Spinal cord (tissue), 10 donors: ENCODE data around the gene MTFMT. TPM values are rescaled to one million over a fixed set of nuclear protein-coding genes. Genes with fewer than 3 reads are reported as not detected.

Source experiments
- DNase-seq, 6 donors: peaks; one replicate each; pipeline versions ENCODE4 v3.0.0 to v3.0.0-alpha.2; 2013 to 2015; ENCODE audit warnings: low spot score in 6 of 6, low read depth in 4 of 6
- H3K27ac ChIP-seq: one replicate; pipeline ENCODE4 v1.5.1; 2013; ENCODE audit warnings: low read depth, low read length, control low read depth
- H3K27me3 ChIP-seq: one replicate; pipeline ENCODE4 v1.6.1; 2013; ENCODE audit warnings: low read length; ENCODE audit not compliant: control insufficient read depth, insufficient read depth
- H3K36me3 ChIP-seq: one replicate; pipeline ENCODE4 v1.6.1; 2013; ENCODE audit warnings: low read length; ENCODE audit not compliant: control insufficient read depth, insufficient read depth
- H3K4me1 ChIP-seq: one replicate; pipeline ENCODE4 v1.6.1; 2013; ENCODE audit warnings: low read length; ENCODE audit not compliant: control insufficient read depth, insufficient read depth
- H3K4me3 ChIP-seq: one replicate; pipeline ENCODE4 v1.5.1; 2013; ENCODE audit warnings: low read depth, low read length, control low read depth
- H3K9me3 ChIP-seq: one replicate; pipeline ENCODE4 v1.6.1; 2013; ENCODE audit warnings: low read length; ENCODE audit not compliant: control insufficient read depth, insufficient read depth
- WGBS: methylation state at CpG from one replicate; pipeline ENCODE4 v1.1.5; 2013; ENCODE audit warnings: missing lambda C conversion rate; ENCODE audit not compliant: insufficient coverage; 5-methylcytosine and 5-hydroxymethylcytosine counted together
- polyA plus RNA-seq, 2 donors: library from polyadenylated mRNA; unstranded; fragments of 120-200 nt; gene quantifications; one replicate each; pipeline ENCODE4 v1.2.1, GENCODE V29; 2013; ENCODE audit not compliant: insufficient read length in 2 of 2
- total RNA-seq, 2 donors: library from RNA; depleted of rRNA in 1 of 2; stranded (reverse); fragments of 120-200 nt in 1 of 2; fragments of >200 nt in 1 of 2; gene quantifications; one replicate each; pipeline versions ENCODE4 v1.2.3 to v1.2.4, GENCODE V29; 2013 to 2014
- donor health status: healthy.

Gene MTFMT
- total and polyA plus RNA-seq, 4 donors: 14.9 to 19.7 (median 16.7) TPM

GRCh38 chr15:65071381-65071811 is 42.0 kb upstream of the MTFMT start:
- Histone ChIP-seq H3K27me3 (peaks cover 24% of the 10 kb centered on the region), H3K4me3 (no peak overlapping the region), H3K9me3 (no peaks in the 10 kb centered on the region), H3K4me1 (peaks cover 50% of the 10 kb centered on the region), H3K27ac (peak overlapping the region; percentile 45), H3K36me3 (no peaks in the 10 kb centered on the region)
- WGBS: 19% methylated on average over 2 of the region's 5 CpGs
- DNase-seq: peak in 1 of 6 donors; percentile 84

- no peak overlapping the region for H3K4me3 ChIP-seq
- H3K27ac ChIP-seq: peak overlapping the region; percentile 7
- H3K36me3 ChIP-seq: peaks cover 1% of the 10 kb centered on the region
- H3K4me1 ChIP-seq: peaks cover 53% of the 10 kb centered on the region
- H3K27me3 ChIP-seq: peaks cover 33% of the 10 kb centered on the region
- WGBS: 84% methylated on average over 4 of the region's 5 CpGs
- H3K9me3 ChIP-seq: no peaks in the 10 kb centered on the region
- DNase-seq: no peak
These were observed 40.5 kb upstream of the MTFMT start for GRCh38 chr15:65069779-65070546.

DNA sequence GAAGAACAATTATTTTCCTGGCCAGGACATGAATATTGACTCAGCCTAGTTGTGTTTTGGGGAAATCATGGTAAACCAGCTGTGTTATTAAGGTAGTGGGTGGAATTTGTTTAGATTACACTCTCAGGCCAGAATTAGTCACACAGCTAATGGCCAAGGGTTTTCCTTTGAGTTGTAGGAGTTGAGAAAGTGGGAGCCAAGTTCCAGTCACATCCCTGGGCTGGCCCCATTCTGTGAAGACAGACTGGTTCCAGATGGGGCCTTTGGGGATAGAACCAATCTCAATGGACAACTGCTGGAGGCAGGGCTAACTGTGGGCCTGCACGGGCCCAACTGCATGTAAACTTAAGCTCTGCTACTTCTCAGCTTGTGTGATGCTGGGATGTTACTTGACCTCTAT is 39.7 kb upstream of the MTFMT start:
- H3K9me3 ChIP-seq: no peaks in the 10 kb centered on the region
- 80% methylated on average over 1 of the region's 1 CpG for WGBS
- peaks cover 36% of the 10 kb centered on the region for H3K27me3 ChIP-seq
- peaks cover 56% of the 10 kb centered on the region for H3K4me1 ChIP-seq
- no peak for DNase-seq
- H3K4me3 ChIP-seq: no peak overlapping the region
- H3K27ac ChIP-seq: peak overlapping the region; percentile 40
- H3K36me3 ChIP-seq: peaks cover 2% of the 10 kb centered on the region

GRCh38 chr15:65068403-65068788 is 39.0 kb upstream of the MTFMT start:
- Histone ChIP-seq H3K27ac (peak overlapping the region; percentile 52), H3K27me3 (peaks cover 38% of the 10 kb centered on the region), H3K4me1 (peaks cover 60% of the 10 kb centered on the region), H3K9me3 (no peaks in the 10 kb centered on the region), H3K4me3 (peak overlapping the region; percentile 26), H3K36me3 (peaks cover 2% of the 10 kb centered on the region)
- DNase-seq: no peak
- whole genome bisulfite sequencing: no CpG with 5 or more reads among the region's 3 CpGs

- H3K4me3 ChIP-seq: peak within 1 kb of the TSS; percentile 26
- no peaks in the 10 kb centered on the region for H3K9me3 ChIP-seq
- H3K36me3 ChIP-seq: peaks cover 2% of the 10 kb centered on the region
- H3K27ac ChIP-seq: peak within 1 kb of the TSS; percentile 58
- no peak for DNase-seq
- WGBS: 3% methylated on average over 58 of the region's 66 CpGs
- H3K4me1 ChIP-seq: peaks cover 60% of the 10 kb centered on the region
- peaks cover 38% of the 10 kb centered on the region for H3K27me3 ChIP-seq
These were observed 38.4 kb upstream of the MTFMT start, which contains the start of gene RASL12 for GRCh38 chr15:65067645-65068402. TSS of gene RASL12 (minus strand) at chr15:65067991. CDS start at chr15:65067835, 156 bp downstream.

DNA sequence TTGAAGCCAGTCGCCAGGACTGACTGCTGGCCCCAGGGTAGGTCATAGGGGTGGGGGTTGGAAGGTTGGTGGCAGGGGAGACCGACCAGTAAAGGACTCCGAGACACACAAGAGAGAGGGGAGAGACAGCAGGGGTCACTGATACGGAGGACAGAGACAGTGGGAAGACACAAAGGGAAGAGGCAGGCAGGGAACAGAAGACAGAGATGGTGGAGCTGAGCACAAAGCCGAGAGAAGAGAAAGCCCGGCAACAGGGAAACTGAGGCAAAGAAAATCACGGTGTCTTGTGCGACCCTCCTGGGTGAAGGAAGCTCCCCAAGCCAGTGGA is 37.8 kb upstream of the MTFMT start:
- Histone ChIP-seq H3K4me1 (peaks cover 57% of the 10 kb centered on the region), H3K27me3 (peaks cover 38% of the 10 kb centered on the region), H3K4me3 (peak overlapping the region; percentile 16), H3K36me3 (peaks cover 2% of the 10 kb centered on the region), H3K9me3 (no peaks in the 10 kb centered on the region), H3K27ac (peak overlapping the region; percentile 58)
- DNase-seq: no peak
- WGBS: 18% methylated on average over 8 of the region's 8 CpGs

GRCh38 chr15:65066635-65067316 is 37.3 kb upstream of the MTFMT start:
- DNase-seq: no peak
- WGBS: 28% methylated on average over 4 of the region's 9 CpGs
- H3K27ac ChIP-seq: peak overlapping the region; percentile 58
- H3K27me3 ChIP-seq: peaks cover 38% of the 10 kb centered on the region
- no peaks in the 10 kb centered on the region for H3K9me3 ChIP-seq
- H3K4me3 ChIP-seq: peak overlapping the region; percentile 16
- peaks cover 56% of the 10 kb centered on the region for H3K4me1 ChIP-seq
- peaks cover 2% of the 10 kb centered on the region for H3K36me3 ChIP-seq

GRCh38 chr15:65066001-65066634 is 36.7 kb upstream of the MTFMT start:
- Histone ChIP-seq H3K27me3 (peaks cover 38% of the 10 kb centered on the region), H3K27ac (no peak overlapping the region)
- WGBS: no CpG with 5 or more reads among the region's 3 CpGs

GRCh38 chr15:65062726-65063125 is 33.3 kb upstream of the MTFMT start:
- no peak for DNase-seq
- Histone ChIP-seq H3K4me1 (peaks cover 60% of the 10 kb centered on the region), H3K36me3 (peaks cover 2% of the 10 kb centered on the region), H3K9me3 (no peaks in the 10 kb centered on the region), H3K27ac (no peak overlapping the region), H3K27me3 (peaks cover 31% of the 10 kb centered on the region), H3K4me3 (no peak overlapping the region)
- WGBS: 86% methylated on average over 4 of the region's 5 CpGs

More at GRCh38 chr15:65066001-65066634, 36.7 kb upstream of the MTFMT start:
- H3K36me3 ChIP-seq: peaks cover 2% of the 10 kb centered on the region
- H3K9me3 ChIP-seq: no peaks in the 10 kb centered on the region
- peak overlapping the region; percentile 16 for H3K4me3 ChIP-seq
- DNase-seq: no peak
- H3K4me1 ChIP-seq: peaks cover 56% of the 10 kb centered on the region
